Measurements from ENCODE around the gene ARMH1.
"Not testable (repeated sequence)": the region's sequence is repeated elsewhere in the genome, so short reads cannot be mapped to it uniquely, and the experiment has no call there.

Gene ARMH1

GRCh38 chr1:44723496-44724295, 49.2 kb downstream of the ARMH1 start:
- no peak for DNase-seq (ENCODE audit: low spot score)

DNA sequence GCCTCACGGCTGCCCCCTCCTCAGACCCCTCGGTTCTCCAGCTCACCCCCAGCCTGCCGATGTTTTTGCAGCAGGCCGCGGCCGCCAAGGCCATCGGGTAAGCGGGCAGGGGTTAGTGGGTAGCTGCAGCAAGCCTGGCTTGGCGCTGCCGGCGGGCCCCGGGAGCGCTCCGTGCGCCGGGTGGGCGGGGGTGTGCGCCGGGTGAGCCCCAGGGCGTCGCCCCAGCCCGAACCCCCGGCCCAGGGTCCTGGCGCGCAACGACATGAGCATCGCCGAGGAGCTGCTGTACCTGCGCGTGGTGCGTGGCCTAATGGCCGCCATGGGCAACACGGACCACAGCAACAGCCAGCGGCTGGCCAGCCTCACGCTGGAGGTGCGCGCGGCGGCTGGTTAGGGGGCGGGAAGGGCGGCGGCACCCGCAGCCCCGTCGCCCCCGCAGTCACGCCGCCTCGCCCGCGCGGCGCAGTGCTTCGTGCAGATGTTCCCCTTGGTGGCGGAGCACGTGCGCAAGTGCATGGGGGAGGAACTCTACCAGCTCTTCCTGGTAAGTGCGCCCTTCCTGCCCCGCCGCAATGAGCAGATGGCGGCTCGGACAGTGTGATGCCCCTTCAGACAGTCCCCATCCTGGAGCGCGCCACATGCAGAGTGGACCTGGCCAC, 49.9 kb downstream of the ARMH1 start:
- no peak for DNase-seq (ENCODE audit: low spot score)

- no peak for DNase-seq (ENCODE audit: low spot score)
Measured at GRCh38 chr1:44724955-44725698, 50.6 kb downstream of the ARMH1 start.

GRCh38 chr1:44730741-44731512, 56.4 kb downstream of the ARMH1 start, which contains the start of gene RNU5D-1:
Gene RNU5D-1, minus strand, starts transcription at chr1:44731170.
- DNase-seq (ENCODE audit: low spot score) = peak; percentile 96

DNA sequence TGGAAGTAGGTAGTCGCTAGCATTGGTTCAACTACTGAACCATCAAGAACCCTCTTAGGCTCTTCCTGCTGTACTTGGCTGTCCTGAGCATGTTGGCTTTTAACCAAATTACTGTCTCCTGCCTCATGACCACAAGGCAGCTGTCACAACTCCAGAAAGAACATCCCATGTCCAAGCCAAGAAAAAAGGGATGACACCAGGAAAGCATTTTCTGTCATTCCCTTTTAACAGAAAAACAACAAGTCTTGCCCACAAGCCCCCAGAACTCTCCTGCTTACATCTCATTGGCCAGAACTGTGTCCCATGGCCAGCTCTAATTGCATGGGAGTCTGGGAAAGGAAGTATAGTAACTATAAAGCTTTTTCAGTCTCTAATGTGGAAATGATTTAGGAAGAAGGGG, 58.9 kb downstream of the ARMH1 start:
- DNase-seq (ENCODE audit: low spot score) = no peak

GRCh38 chr1:44733784-44734183, 59.3 kb downstream of the ARMH1 start:
- DNase-seq (ENCODE audit: low spot score) = no peak

GRCh38 chr1:44735992-44736391, 61.5 kb downstream of the ARMH1 start:
- no peak for DNase-seq (ENCODE audit: low spot score)

DNA sequence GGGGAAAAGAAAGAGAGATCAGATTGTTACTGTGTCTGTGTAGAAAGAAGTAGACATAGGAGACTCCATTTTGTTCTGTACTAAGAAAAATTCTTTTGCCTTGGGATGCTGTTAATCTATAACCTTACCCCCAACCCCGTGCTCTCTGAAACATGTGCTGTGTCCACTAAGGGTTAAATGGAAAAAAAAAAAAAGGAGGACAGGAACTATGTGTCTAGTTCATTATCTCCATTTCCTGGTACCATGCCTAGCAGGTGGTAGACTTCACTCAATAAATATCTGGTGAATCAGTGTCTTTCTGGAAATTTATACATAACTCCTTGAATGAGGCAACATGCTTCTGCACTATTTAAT, 64.4 kb downstream of the ARMH1 start:
- not testable (repeated sequence) for DNase-seq (ENCODE audit: low spot score)

DNA sequence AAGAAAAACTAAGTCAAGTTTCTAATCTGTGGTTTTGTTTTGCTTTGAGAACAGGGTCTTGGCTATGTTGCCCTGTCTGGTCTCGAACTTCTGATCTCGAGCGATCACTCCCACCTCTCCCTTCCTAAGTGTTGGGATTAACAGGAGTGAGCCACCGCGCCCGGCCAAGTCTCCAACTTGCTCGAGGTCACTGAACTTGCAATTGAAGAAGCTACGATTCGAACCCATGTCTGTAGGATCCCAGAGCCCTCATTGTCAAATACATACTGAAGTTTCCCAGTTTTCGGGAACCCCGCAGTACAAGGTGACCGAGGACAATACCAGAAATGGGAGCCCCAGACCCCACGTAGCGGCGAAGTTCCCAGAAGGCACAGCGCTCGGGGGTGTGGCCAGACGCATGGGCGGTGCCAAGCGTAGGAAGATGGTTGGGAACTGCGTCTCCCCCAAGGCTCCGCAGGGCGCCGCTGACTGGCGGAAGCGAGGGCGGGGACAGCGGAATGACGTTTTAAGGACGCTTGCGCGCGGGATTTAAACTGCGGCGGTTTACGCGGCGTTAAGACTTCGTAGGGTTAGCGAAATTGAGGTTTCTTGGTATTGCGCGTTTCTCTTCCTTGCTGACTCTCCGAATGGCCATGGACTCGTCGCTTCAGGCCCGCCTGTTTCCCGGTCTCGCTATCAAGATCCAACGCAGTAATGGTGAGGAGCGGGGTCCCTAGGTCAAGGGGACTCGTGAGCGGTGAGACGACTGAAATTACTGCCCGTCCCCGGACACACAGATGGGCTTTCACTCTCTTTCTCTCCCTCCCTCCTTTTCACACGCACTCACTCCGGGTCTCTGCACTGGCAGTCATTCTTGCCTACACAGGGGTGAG, 65.0 kb downstream of the ARMH1 start, which contains the start of gene KIF2C:
Gene KIF2C (plus strand): TSS at position 531 of the 872 bp plus-strand sequence. CDS start 96 bp downstream, at position 627.
- DNase-seq (ENCODE audit: low spot score) = peak; percentile 96

DNA sequence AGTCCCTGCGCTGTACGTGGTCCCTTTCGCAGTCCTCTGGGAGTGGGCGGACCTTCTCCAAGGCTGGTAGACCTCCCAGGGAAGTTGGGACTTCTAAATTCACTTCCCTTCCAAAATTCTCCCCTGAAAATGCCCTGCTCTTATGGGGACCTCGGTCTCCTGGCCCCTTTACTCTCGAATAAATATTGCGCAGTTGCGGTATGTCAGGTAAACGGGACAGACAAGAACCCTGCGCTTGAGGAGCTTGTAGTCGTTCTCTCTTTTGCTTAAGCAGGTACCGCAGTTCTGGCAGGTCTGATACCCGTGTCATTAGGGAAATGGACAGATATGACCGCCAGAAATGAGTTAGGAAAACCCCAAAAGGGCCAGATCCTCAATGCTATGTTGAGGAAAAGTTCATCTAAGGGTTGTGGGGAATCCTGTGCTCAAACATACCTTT, 65.7 kb downstream of the ARMH1 start:
- DNase-seq (ENCODE audit: low spot score) = no peak

GRCh38 chr1:44743211-44743610, 68.7 kb downstream of the ARMH1 start:
- DNase-seq (ENCODE audit: low spot score) = no peak

DNA sequence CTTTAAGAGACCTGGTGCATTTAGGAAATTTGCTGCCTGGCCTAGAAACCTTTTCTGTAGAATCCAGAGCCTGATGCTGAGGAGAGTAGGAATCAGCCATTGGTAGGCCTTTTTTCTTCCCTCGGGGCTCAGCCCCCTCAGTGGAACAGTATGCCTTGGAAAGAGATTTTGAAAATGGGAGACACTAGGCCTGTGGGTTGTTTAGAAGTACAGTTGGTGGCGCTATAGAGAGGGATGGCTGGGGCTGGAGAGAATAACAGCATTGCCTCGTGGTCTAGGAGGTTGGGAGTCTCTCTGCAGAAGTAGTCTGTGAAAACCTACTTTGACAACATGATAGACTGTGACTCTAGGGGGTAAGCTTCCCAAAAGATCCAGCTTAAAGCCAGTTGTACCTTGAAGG, 73.4 kb downstream of the ARMH1 start:
- DNase-seq (ENCODE audit: low spot score) = no peak

GRCh38 chr1:44757420-44757819, 82.9 kb downstream of the ARMH1 start:
- no peak for DNase-seq (ENCODE audit: low spot score)

DNA sequence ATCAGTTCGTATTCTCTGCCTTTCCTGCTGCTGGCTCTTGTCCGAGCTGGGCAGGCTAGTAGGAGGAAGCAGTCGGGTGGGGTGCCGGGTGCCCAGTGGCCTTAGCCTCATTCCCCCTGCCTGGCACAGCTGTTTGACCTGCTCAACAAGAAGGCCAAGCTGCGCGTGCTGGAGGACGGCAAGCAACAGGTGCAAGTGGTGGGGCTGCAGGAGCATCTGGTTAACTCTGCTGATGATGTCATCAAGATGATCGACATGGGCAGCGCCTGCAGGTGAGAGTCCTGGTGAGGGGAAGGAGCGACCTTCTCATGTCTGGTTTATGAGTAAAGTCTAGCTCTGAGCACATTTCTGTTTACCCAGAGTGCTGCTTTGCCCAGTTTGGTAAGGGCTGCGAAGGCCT, 84.6 kb downstream of the ARMH1 start:
- no peak for DNase-seq (ENCODE audit: low spot score)

DNA sequence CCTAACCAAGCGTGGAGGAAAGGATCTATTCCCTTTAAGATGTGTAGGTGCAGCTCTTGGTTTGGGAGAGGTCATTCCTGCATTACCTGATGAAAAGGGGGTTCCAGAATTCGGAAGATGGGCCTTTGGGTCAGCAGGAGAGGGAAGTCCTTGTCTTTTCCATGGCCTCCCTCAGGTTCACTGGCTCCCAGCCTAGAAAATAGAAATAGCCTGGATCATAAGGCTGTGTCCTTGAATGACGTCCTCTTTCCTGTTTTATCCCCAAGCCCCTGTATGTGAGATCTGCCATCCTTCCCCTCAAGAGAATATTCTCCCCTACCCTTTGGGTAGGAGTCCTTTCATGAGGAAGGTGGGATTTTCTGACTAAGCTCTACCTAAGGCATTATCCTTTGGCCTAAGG, 86.4 kb downstream of the ARMH1 start:
- no peak for DNase-seq (ENCODE audit: low spot score)

DNA sequence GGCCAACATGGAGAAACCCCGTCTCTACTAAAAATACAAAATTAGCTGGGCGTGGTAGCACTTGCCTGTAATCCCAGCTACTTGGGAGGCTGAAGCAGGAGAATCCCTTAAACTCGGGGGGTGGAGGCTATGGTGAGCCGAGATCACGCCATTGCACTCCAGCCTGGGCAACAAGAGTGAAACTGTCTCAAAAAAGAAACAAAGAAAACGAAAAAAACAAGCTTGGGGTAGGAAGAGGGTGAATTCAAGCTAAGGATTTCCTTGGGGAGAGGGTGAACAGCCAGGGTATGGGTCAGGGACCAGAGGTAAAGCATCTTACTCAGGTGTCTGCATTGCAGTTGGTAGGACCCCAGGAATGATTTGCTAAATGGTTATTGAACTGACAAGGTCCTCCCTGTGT, 91.9 kb downstream of the ARMH1 start:
- not testable (repeated sequence) for DNase-seq (ENCODE audit: low spot score)
